ENCODE data around the gene FNDC3B. TPM values are rescaled to one million over a fixed set of nuclear protein-coding genes. Genes with fewer than 3 reads are reported as not detected.

The FNDC3B gene
- total and polyA plus RNA-seq, 2 of the 8 experiments (the other 6 are each of a cell fraction or from before 2014, with no cell fraction given) = 14.1 to 44.4 TPM

GRCh38 chr3:172060234-172060633, 20.9 kb downstream of the FNDC3B start:
- Histone ChIP-seq H2AK5ac (ENCODE audit: low read depth, low read length) (no peak overlapping the region), H3K18ac (ENCODE audit: extremely low read depth, low read length) (no peak overlapping the region), H3K4me1 (replicated peaks in 1 of 4; ENCODE audit: control insufficient read depth in 3 of 4, insufficient read depth in 4 of 4, low read length in 3 of 4) (no peaks in the 10 kb centered on the region), H3K56ac (replicated peaks; ENCODE audit: insufficient read length, low read depth, low read length) (no peak overlapping the region), H4K5ac (ENCODE audit: insufficient read length, low read depth, low read length) (no peak overlapping the region), H3K27me3 (replicated peaks in 1 of 4; ENCODE audit: control insufficient read depth in 3 of 4, extremely low read depth in 1 of 4, insufficient read depth in 3 of 4, low read length in 3 of 4) (no peaks in the 10 kb centered on the region), H4K91ac (replicated peaks; ENCODE audit: insufficient read length, low read length) (no peak overlapping the region), H3K36me3 (ENCODE audit: control insufficient read depth in 2 of 4, insufficient read depth in 4 of 4, low read length in 3 of 4) (no peaks in the 10 kb centered on the region), H2BK12ac (ENCODE audit: low read depth, low read length) (no peak overlapping the region), H2BK120ac (replicated peaks; ENCODE audit: low read depth, low read length) (no peak overlapping the region), H4K20me1 (replicated peaks in 1 of 2; ENCODE audit: control insufficient read depth in 1 of 2, insufficient read depth in 2 of 2, low read length in 2 of 2) (peaks cover 4 to 8% of the 10 kb centered on the region in 2 experiments), H2BK20ac (ENCODE audit: low read length) (no peak overlapping the region), H3K79me2 (ENCODE audit: control insufficient read depth in 1 of 2, insufficient read depth in 2 of 2, low read length in 2 of 2) (peaks cover 0 to 91% of the 10 kb centered on the region in 2 experiments; a peak in 2 of 4 replicates), H3K9me3 (ENCODE audit: insufficient read depth in 2 of 2, low read depth in 1 of 2, low read length in 1 of 2) (no peaks in the 10 kb centered on the region), H3K9ac (replicated peaks in 1 of 4; ENCODE audit: extremely low read depth in 1 of 4, low read depth in 3 of 4, low read length in 3 of 4) (no peak overlapping the region), H3K14ac (ENCODE audit: insufficient read length) (no peak overlapping the region), H2BK15ac (ENCODE audit: low read length) (no peak overlapping the region), H3K23me2 (ENCODE audit: low read depth, low read length) (no peaks in the 10 kb centered on the region), H3K4me2 (ENCODE audit: insufficient read depth in 1 of 2, low read depth in 2 of 2, low read length in 2 of 2) (no peak overlapping the region), H3K4ac (replicated peaks; ENCODE audit: insufficient read length, low read depth, low read length) (no peak overlapping the region), H2BK5ac (ENCODE audit: low read depth, low read length) (no peak overlapping the region), H3K79me1 (ENCODE audit: low read depth, low read length) (no peaks in the 10 kb centered on the region; the same call in 1 of the 2 replicates), H3K23ac (ENCODE audit: insufficient read length) (no peak overlapping the region), H4K8ac (ENCODE audit: extremely low read depth, insufficient read depth, low read length) (no peak overlapping the region), H3K4me3 (ENCODE audit: extremely low read depth in 1 of 4, insufficient read depth in 2 of 4, low read depth in 3 of 4, low read length in 4 of 4) (no peak overlapping the region), H3K27ac (ENCODE audit: low read depth, low read length) (no peak overlapping the region), H2AFZ (ENCODE audit: low read length) (no peak overlapping the region)
- no peak for TF ChIP-seq ZNF274 (IDR thresholded peaks at IDR 0.05; ENCODE audit: borderline replicate concordance, extremely low read depth, low read length)
- POLR2A ChIA-PET (ENCODE audit: partially characterized antibody) = no interaction called here
- FAIRE-seq = no peak
- WGBS, 2 experiments (ENCODE audit: extremely low coverage in 1 of 2, insufficient coverage in 1 of 2, insufficient read length in 1 of 2, insufficient replicate concordance in 2 of 2, low coverage in 1 of 2, low lambda C conversion rate in 2 of 2, missing lambda C conversion rate in 1 of 2) = 90% methylated on average over 1 of the region's 1 CpG; no CpG with 5 or more reads in 1 of the 2 experiments
- DNase-seq (ENCODE audit: low read depth in 1 of 2, low spot score in 2 of 2) = no peak
- CTCF ChIA-PET (ENCODE audit: partially characterized antibody) = no interaction called here
